Measurements from ENCODE around the gene RAB44.
"Not testable (repeated sequence)": the region's sequence is repeated elsewhere in the genome, so short reads cannot be mapped to it uniquely, and the experiment has no call there.

Gene RAB44

GRCh38 chr6:36686668-36687513 lies 10.7 kb upstream of the RAB44 start:
- no peak for DNase-seq

- no peak for DNase-seq
These were observed 9.4 kb upstream of the RAB44 start for GRCh38 chr6:36688063-36688738.

DNA sequence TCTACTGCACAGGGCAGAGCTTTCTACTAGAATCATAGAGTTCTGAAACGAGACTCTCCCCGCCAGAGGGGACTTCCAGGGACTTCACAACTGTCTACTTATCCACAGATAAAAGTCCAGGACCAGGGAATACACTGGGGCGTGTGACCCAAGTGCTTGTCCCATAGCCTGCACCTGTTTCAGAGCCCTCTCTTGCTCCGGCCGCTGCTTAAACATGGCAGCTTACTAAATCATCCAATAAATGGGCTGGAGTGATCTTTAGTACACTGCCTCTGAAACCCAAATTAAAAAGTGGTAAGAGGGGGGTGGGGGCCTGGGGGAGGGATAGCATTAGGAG lies 8.9 kb upstream of the RAB44 start:
- DNase-seq, result no peak

GRCh38 chr6:36691011-36691410 lies 6.6 kb upstream of the RAB44 start:
- no peak for DNase-seq

GRCh38 chr6:36691612-36692011 lies 6.0 kb upstream of the RAB44 start:
- DNase-seq, result no peak

DNA sequence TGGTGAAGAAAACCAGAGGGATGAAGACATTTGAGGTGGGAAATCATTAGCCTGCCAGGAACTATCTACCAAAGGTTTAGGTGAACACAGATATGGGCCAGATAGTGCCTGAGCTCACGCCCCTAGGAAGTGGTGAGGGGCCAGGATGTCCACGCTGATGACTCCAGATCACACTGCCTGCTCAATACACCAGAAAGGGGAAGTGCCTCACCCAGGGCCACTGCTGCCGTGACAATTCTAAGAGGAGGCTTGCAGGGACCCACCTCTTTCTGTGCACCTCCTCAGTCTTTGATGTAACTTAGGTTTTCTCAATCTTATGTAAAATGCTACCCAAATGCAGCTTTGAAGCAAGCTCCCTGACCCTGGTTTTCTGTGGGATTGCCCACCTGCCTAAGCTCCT lies 5.4 kb upstream of the RAB44 start:
- DNase-seq, result no peak

DNA sequence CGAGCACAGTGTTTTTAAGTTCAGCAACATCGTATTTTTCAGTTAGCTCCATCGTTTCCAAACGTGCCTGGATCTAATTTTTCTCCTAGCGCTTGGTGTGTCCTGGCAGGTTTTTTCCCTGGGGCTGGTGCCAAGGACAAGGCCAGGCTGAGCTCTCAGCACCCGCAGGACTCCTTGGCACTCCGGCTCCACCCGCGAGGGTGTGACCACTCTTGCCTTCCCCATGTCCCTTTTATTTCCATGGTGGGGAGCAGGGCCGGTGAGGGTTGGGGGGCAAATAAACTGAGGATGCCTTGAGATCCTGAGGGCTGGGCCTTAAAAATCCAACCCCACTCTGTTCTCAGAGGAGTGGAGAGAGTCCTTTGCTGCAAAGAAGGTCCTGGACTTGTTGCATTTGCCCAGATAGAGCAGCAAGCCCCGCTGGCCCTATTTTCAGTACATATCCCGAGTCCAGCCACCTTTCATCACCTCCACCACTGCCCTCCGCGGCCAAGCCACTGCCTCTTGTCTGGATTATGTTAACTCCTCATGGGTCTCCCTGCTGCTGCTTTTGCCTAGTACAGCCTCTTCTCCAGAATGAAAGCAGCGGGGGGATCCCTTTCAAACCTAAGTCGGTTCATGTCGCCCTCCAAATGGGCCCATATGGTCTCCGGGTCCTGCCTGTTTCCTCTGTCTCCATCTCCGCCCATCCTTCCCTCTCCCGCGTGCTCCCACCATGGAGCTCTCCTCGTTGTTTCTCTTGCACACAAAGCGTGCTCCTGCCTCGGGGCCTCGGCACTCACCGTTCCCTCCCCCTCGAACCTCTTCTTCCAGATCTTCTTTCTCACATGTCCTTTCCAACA lies 4.5 kb upstream of the RAB44 start:
- no peak for DNase-seq

- no peak for DNase-seq
These were observed 3.0 kb upstream of the RAB44 start for GRCh38 chr6:36694616-36695015.

DNA sequence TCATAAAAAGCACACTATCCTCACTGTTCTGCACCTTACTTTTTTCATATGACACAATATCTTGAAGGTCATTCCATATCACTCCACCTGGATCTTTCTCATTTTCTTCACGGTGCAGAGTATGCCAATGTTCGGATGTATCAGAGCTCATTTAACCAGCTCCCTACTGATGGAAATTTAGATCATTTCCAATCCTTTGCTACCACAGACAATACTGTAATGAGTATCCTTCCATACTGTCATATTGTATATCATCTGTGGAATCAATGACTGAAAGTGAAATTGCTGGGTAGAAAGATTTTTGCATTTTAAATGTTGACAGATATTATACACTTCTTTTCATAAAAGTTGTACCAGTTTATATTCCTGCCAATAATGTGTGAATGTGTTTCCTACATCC lies 2.2 kb upstream of the RAB44 start:
- DNase-seq, result no peak

GRCh38 chr6:36698196-36698595 lies 570 bp downstream of the RAB44 start:
- DNase-seq, result no peak

GRCh38 chr6:36698871-36699271 lies 1.2 kb downstream of the RAB44 start:
- DNase-seq, result no peak

GRCh38 chr6:36699348-36699747 lies 1.7 kb downstream of the RAB44 start:
- DNase-seq, result no peak

DNA sequence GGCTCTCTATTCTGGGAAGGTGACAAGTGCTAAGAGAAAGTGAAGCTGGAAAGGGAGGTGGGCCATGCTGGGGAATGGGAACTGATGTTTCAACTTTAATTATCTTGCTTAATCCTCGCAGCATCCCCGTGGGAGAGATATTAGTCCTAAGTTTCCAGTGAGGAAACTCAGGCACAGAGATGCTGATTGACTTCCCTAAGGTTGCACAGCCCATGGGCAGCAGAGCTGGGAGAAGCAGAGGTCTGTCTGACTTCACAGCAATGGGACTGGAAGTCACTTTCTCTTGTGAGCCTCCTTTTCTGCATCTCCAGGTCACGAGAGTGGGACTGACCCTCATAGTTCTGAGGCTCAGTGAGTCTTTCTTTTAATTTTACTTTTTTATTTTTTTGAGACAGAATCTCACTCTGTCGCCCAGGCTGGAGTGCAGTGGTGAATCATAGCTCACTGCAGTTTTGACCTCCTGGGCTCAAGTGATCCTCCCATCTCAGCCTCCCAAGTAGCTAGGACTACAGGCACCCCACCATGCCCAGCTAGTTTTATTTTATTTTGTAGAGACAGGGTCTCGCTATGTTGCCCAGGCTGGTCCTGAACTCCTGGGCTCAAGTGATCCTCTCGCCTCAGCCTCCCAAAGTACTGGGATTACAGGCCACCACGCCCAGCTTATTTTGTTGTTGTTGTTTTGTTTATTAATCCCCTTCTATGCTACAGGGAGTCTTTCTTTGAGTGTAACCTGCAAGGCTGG lies 2.6 kb downstream of the RAB44 start:
- DNase-seq, result no peak

- no peak for DNase-seq
These were observed 3.2 kb downstream of the RAB44 start for GRCh38 chr6:36700831-36701230.

DNA sequence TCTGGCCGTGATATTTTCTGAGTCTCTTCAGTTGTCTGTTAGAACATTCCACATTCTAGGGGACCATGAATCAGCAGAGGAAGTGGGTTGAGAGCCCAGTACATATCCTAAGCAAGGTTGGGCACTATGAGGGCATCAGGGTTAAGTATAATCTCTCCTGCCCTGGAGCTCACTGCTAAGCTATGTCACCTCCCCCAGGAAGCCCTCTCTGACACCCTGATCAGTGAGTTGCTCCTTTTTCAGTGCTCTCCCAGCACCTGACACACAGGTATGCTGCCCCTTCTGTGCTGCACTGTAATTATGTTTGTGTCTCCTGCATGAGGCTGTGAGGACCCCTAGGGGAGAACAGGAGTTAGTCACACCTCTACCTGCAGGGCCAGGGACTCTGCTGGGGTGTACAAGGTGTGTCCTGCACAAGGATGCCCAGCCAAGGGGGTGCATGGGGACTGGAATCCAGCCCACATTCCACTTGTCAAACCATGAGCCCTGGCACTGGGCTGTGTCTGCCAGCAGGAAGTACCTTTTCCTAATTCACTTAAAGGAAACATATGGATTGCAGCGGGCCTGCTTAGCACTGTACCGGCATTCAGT lies 3.9 kb downstream of the RAB44 start:
- DNase-seq, result no peak

GRCh38 chr6:36702656-36703055 lies 5.0 kb downstream of the RAB44 start:
- no peak for DNase-seq

- DNase-seq, result no peak
These were observed 5.5 kb downstream of the RAB44 start for GRCh38 chr6:36703081-36703606.

- DNase-seq, result no peak
These were observed 6.4 kb downstream of the RAB44 start for GRCh38 chr6:36703982-36704381.

- not testable (repeated sequence) for DNase-seq
These were observed 7.4 kb downstream of the RAB44 start for GRCh38 chr6:36704961-36705577.

GRCh38 chr6:36706339-36706738 lies 8.7 kb downstream of the RAB44 start:
- DNase-seq, result no peak

DNA sequence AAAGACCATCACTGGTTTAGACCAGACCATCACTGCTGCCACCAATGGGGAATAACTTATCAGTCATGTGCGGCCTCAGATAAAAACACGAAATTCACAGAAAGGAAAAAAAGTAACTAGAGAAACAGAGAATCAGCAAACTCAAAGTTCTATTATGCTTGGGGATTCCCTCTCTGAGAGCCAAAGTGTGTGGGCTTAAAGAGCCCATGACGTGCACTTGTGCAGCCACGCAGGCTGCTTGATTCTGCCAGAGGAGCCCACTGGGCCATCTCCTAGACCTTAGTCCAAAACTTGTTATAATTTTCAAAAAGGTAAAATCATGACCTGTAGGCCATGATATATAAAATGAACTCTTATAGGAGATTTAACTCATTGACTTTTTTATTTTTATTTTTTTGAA lies 15.2 kb downstream of the RAB44 start:
- DNase-seq, result no peak

- DNase-seq, result no peak
These were observed 16.2 kb downstream of the RAB44 start for GRCh38 chr6:36713846-36714245.

Data from NCI-H187 (cell line).